G401 (cell line): ENCODE results near the gene SMIM27. TPM values are rescaled to one million over a fixed set of nuclear protein-coding genes. Genes with fewer than 3 reads are reported as not detected.

Experiments
- DNase-seq: peaks from one replicate; pipeline ENCODE4 v3.0.0-alpha.2; 2015; ENCODE audit warnings: low spot score
- in situ Hi-C: cut with HindIII; loops from 2 replicates; pipeline ENCODE4 v1.10.0; 2016; ENCODE audit warnings: low sequenced_read_pairs, mixed read lengths
- total RNA-seq: library from RNA; depleted of rRNA; stranded (reverse); fragments of >200 nt; shearing (Covaris generic); gene quantifications from 2 replicates; pipeline ENCODE4 v1.2.3, GENCODE V29; 2014

Gene SMIM27
- total RNA-seq, 1 experiment from 2014 or later: 7.7 TPM

GRCh38 chr9:32551276-32552051, 663 bp upstream of the SMIM27 start:
- in situ Hi-C loops: no loop called here
- no peak for DNase-seq

- no peak for DNase-seq
Observed at GRCh38 chr9:32554107-32554506, 2.0 kb downstream of the SMIM27 start.

DNA sequence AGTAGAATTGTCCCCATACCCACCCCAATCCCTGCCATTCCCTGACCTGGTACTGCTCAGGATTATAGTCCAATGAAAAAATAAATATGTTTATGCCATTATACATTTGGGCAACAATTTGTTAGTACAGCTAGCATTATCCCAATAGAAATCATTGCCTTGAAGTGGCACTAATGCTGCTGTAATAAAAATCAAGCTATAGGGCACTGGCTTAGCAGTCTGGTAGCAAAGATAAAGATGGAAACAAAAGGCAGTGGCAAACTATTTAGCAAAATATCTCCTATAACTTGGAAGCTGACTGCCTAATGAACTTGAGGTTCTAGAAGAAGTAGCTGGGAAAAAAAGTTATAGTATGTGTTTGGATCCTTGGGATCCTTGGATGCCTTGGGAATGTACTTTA, 2.5 kb downstream of the SMIM27 start:
- DNase-seq: no peak
- in situ Hi-C loops: no loop called here

More at GRCh38 chr9:32554107-32554506, 2.0 kb downstream of the SMIM27 start:
- in situ Hi-C loops: no loop called here

DNA sequence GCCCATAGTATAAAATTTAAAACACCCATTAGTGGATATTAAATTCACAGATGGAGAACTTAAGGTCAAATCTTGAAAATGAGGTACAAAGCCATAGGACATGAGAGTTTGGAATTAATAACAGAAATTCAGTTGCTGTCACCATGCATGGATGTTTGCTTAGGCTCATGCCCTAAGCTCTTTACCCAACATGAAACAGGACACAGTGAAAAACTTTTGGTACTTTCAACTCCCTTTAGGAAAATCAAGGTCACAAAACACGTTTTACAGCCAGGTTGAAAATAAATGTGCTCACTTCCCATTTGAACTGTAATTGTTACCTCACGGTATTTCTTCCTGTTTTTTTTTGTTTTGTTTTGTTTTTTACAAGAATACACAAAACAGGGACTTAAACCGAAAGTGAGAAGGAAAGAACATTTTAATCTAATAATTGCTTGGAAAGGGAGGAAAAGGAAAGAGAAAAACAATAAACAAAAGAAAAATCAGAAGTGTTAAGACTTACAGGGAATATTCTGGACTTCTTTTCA, 6.3 kb downstream of the SMIM27 start:
- in situ Hi-C loops: no loop called here
- no peak for DNase-seq

DNA sequence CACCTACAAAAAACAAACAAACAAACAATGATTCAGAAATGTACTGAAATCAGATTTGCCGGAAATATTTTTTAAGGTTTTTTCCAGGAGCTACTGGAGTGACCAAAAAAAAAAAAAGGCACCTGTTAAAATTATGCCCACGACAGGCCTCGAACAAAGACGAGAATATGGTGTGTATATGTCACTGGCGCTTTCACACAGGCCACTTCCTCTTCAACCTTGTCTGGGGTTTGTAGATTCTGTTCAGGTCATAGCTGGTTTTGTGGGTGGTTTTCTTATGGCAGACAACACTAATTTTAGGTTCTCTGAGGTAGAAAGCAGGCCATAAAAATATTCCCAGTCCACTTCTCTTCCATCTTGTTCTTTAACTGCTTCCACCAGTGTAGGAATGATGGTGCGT, 13.8 kb downstream of the SMIM27 start:
- in situ Hi-C loops: loop anchor here (10.0 kb wide), 1 partner anchor 121 kb away; no protein-coding TSS in a partner anchor
- DNase-seq: no peak

DNA sequence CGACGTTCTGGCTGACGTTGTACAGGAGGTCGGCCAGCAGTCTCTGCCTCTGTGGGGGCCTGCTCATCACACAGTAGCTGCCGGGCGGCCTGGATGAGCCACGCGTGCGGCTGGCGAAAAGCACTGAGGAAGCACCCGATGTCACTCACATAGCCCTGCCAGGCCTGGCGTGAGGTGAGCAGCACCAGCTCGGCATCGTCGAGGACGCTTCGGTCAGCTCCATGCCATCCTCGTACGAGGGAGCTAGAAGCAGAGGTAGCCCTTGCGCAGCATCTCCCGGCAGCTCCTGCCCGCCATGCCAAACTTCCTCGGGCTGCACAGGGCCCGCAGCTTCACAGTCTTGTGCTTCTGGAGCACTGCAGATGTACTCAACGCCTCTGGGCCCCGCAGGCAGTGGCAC, 14.6 kb downstream of the SMIM27 start:
- in situ Hi-C loops: loop anchor here (10.0 kb wide), 1 partner anchor 122 kb away; no protein-coding TSS in a partner anchor
- DNase-seq: no peak

DNA sequence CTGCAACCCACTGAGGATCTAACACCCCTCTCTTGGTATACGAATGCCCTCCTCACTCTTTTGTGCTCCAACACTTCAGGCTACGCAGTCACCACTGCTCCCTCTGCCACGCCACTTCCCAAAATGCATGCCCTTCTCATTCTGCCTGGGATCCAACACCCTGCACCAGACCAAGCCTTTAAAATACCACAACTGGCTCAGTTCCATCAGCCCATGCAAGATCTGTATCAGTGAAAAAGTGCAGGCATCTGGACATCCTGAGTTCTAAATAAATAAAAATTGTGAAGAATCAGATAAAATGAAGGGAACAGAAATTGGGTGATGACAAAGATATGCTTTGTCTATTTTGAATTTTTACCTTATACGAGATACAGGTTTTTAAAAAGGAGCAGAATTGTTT, 18.1 kb downstream of the SMIM27 start:
- in situ Hi-C loops: no loop called here

DNA sequence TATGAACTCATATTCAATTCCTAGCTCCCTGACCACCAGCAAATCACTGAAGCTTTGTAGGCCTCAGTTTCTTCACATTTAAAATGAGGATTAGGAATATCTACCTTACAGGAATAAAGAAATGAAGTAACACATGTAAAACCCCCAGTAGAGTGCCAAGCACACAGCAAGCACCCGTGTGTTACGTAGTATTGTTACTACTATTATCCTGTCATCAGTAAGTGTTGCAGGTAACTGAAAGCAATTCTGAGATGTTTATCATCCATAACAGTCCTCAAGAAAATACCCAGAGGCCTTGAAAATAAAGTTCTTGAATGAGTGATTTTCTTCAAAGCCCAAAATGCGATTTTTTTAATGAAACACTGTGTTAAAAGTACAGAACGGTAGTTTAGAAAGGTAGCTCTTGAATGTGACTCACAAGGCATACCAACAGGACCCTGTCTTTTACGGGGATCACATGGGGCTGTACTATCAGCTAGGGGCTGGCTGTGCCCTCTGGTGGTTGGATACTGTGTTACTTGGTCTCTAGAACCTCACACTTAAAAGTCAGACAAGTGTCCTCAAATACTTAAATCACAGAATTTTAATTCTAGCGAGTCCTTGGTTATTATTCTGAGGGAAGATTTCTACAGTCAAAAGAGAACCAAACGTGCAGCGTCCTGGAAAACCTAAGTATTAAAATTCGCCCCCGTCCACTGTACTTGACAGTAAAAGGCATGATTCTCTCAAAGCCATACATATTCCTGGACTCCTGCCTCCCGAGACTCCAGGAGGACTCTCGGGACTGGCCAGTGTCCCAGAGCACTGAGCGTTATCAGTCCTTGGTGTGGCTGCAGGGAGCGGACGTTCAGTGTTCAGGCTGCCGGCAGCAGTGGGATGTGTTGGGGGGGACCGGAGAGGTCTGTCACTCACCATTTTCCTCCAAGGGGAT, 20.1 kb downstream of the SMIM27 start:
- DNase-seq: peak; percentile 78
- in situ Hi-C loops: no loop called here

More for the DNA sequence above, 18.1 kb downstream of the SMIM27 start:
- no peak for DNase-seq

- in situ Hi-C loops: no loop called here
- peak; percentile 94 for DNase-seq
Observed at GRCh38 chr9:32572900-32573523, 20.9 kb downstream of the SMIM27 start, which contains the start of gene NDUFB6. NDUFB6 (minus strand) TSS chr9:32573159; CDS start chr9:32573060, 99 bp downstream.

DNA sequence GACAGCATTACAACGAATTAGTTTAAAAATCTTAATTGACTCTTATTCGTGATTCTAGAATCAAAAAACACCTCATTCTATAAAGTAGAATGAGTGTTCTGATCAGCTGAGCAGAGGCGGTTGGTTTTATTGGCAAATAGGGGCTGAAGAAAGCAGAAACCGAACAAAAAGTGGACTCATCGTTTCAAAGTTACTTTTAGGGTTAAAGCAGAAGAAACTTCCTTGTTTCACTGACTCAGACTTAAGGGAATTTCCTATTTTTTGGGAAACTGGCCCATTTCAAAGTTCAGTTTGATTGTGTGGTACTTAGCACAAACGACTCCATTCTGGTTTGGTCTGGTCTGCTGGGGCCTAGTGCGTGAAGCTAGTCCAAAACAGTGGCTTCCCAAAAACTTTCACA, 21.7 kb downstream of the SMIM27 start:
- DNase-seq: no peak
- in situ Hi-C loops: no loop called here

DNA sequence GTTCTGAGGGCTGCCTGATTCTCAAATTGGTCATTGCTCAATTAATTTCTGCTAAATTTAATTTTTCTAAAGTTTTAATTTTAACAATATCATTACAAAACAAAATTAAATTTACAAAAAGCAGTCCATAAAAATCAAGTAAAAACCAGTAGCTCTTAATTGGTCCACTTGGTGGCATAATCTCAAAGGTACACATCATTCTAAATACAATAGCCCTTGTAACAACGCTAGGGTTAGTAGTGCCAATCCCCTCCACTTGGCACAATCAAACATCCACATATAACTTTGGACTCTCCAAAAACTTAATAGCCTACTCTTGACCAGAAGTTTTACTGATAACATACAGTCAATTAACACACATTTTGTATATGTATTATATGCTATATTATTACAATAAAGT, 22.7 kb downstream of the SMIM27 start:
- no peak for DNase-seq
- in situ Hi-C loops: no loop called here

- DNase-seq: no peak
- in situ Hi-C loops: no loop called here
Observed at GRCh38 chr9:32577316-32577715, 25.2 kb downstream of the SMIM27 start.

DNA sequence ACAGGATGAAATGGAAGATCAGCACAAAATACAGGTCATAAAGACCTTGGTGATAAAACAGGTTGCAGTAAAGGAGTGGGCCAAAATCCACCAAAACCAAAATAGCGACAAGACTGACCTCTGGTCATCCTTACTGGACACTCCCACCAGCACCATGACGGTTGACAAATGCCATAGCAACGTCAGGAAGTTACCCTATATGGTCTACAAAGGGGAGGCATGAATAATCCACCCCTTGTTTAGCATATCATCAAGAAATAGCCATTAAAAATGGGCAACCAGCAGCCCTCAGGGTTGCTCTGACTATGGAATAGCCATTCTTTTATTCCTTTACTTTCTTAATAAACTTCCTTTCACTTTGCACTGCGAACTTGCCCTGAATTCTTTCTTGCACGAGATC, 26.8 kb downstream of the SMIM27 start:
- in situ Hi-C loops: no loop called here

GRCh38 chr9:32579706-32580331, 27.7 kb downstream of the SMIM27 start:
- peak; percentile 58 for DNase-seq
- in situ Hi-C loops: no loop called here

More for the DNA sequence above, 26.8 kb downstream of the SMIM27 start:
- no peak for DNase-seq

GRCh38 chr9:32580631-32581300, 28.6 kb downstream of the SMIM27 start:
- in situ Hi-C loops: no loop called here

DNA sequence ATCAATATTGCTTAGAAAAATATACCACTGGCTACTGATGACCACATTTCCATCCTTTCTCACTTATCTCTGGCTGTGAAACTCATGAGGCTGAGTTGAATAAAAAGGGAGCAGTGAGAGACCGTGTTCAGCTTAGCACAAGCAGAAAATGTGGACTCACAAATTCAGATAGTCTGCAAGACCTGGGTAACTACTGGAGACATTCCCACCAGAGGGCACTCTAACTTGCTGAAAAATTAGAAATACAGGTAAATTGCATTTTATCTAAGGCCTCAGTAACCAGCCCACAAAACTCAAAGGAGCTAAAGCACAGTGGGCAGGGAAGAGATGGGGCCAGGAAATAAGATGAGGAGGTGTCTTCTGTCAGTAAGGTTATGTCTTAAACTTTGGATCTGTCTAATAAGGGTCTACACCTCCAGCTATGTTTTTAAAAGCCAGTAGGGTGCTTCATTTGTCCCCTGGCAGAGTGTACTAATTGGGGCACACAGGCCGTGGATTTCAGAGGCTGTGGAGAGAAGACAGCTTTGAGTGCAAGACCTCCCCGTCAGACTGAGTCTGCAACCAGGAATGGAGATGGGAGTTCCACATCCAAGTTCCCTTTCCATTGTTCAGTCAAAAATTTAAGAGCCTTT, 29.5 kb downstream of the SMIM27 start:
- in situ Hi-C loops: no loop called here
- DNase-seq: peak; percentile 70

More at GRCh38 chr9:32580631-32581300, 28.6 kb downstream of the SMIM27 start:
- DNase-seq: no peak

GRCh38 chr9:32584784-32585183, 32.7 kb downstream of the SMIM27 start:
- DNase-seq: no peak
- in situ Hi-C loops: no loop called here

- in situ Hi-C loops: no loop called here
- DNase-seq: no peak
Observed at GRCh38 chr9:32587901-32588300, 35.8 kb downstream of the SMIM27 start.
